ENCODE data around the gene KCNQ5. TPM values are rescaled to one million over a fixed set of nuclear protein-coding genes. Genes with fewer than 3 reads are reported as not detected.

Gene KCNQ5
- total RNA-seq, 1 experiment from 2014 or later, result 2.0 TPM

- CTCF ChIA-PET, result interaction anchor here (1.4 kb wide), 1 partner anchor 458 kb away, joined by 3 read pairs; no protein-coding TSS in a partner anchor
- TF ChIP-seq ATF6 (CRISPR knock-in tag; IDR thresholded peaks at IDR 0.05), result no peak
- TF ChIP-seq USF2 (CRISPR knock-in tag; IDR thresholded peaks at IDR 0.05), result no peak
- no peak for TF ChIP-seq HMGXB4 (CRISPR knock-in tag; IDR thresholded peaks at IDR 0.05)
- no peak for TF ChIP-seq ZNF232 (CRISPR knock-in tag; IDR thresholded peaks at IDR 0.05)
- no peak for TF ChIP-seq ZMAT4 (CRISPR knock-in tag; IDR thresholded peaks at IDR 0.05)
Observed at GRCh38 chr6:72676995-72677394, 55.1 kb downstream of the KCNQ5 start.

GRCh38 chr6:72677740-72678139 lies 55.9 kb downstream of the KCNQ5 start:
- Mint-ChIP-seq H3K4me3 (no peak overlapping the region), H3K9me3 (no peaks in the 10 kb centered on the region), H3K4me1 (no peaks in the 10 kb centered on the region), H3K27me3 (ENCODE audit: low read depth) (no peaks in the 10 kb centered on the region), H3K36me3 (no peaks in the 10 kb centered on the region), H3K27ac (no peak overlapping the region)
- TF ChIP-seq CREB1 (CRISPR knock-in tag; IDR thresholded peaks at IDR 0.05), result no peak
- no peak for TF ChIP-seq ZNF671 (CRISPR knock-in tag; IDR thresholded peaks at IDR 0.05)
- TF ChIP-seq ZNF219 (CRISPR knock-in tag; IDR thresholded peaks at IDR 0.05; ENCODE audit: borderline replicate concordance), result no peak
- no peak for TF ChIP-seq ZNF512 (CRISPR knock-in tag; IDR thresholded peaks at IDR 0.05; ENCODE audit: borderline replicate concordance)
- no peak for TF ChIP-seq GABPB1 (CRISPR knock-in tag; IDR thresholded peaks at IDR 0.05)
- POLR2A ChIA-PET, result no interaction called here
- ATAC-seq, result no peak
- DNase-seq (ENCODE audit: low spot score), result no peak
- CTCF ChIA-PET, result no interaction called here

More at GRCh38 chr6:72676995-72677394, 55.1 kb downstream of the KCNQ5 start:
- H3K27ac Mint-ChIP-seq, result no peak overlapping the region
- DNase-seq (ENCODE audit: low spot score) (no peak), ATAC-seq (no peak)
- H3K4me1 Mint-ChIP-seq, result no peaks in the 10 kb centered on the region
- H3K36me3 Mint-ChIP-seq, result no peaks in the 10 kb centered on the region
- no peaks in the 10 kb centered on the region for H3K9me3 Mint-ChIP-seq
- H3K27me3 Mint-ChIP-seq (ENCODE audit: low read depth), result no peaks in the 10 kb centered on the region
- POLR2A ChIA-PET, result no interaction called here
- H3K4me3 Mint-ChIP-seq, result no peak overlapping the region

GRCh38 chr6:72683797-72684196 lies 61.9 kb downstream of the KCNQ5 start:
- Mint-ChIP-seq H3K27me3 (ENCODE audit: low read depth) (no peaks in the 10 kb centered on the region), H3K36me3 (no peaks in the 10 kb centered on the region), H3K9me3 (no peaks in the 10 kb centered on the region), H3K4me1 (no peaks in the 10 kb centered on the region), H3K27ac (no peak overlapping the region), H3K4me3 (no peak overlapping the region)
- ChIA-PET POLR2A (no interaction called here), CTCF (interaction anchor here (1.6 kb wide), 1 partner anchor 67 kb away, joined by 4 read pairs; no protein-coding TSS in a partner anchor)
- no peak for ATAC-seq
- no peak for DNase-seq (ENCODE audit: low spot score)
- TF ChIP-seq GTF2I (CRISPR knock-in tag; conservative IDR thresholded peaks at IDR 0.05), result no peak
- TF ChIP-seq ZNF121 (CRISPR knock-in tag; IDR thresholded peaks at IDR 0.05), result no peak
- no peak for TF ChIP-seq ZNF138 (CRISPR knock-in tag; conservative IDR thresholded peaks at IDR 0.05)
- no peak for TF ChIP-seq EMX1 (CRISPR knock-in tag; IDR thresholded peaks at IDR 0.05)
- TF ChIP-seq FOXP4 (CRISPR knock-in tag; IDR thresholded peaks at IDR 0.05), result no peak
- TF ChIP-seq ZNF232 (CRISPR knock-in tag; IDR thresholded peaks at IDR 0.05), result no peak
- no peak for TF ChIP-seq TEAD1 (CRISPR knock-in tag; IDR thresholded peaks at IDR 0.05)
- TF ChIP-seq ZNF396 (CRISPR knock-in tag; IDR thresholded peaks at IDR 0.05; ENCODE audit: borderline replicate concordance), result no peak
- no peak for TF ChIP-seq TP53 (CRISPR knock-in tag; IDR thresholded peaks at IDR 0.05)
- no peak for TF ChIP-seq FOXK1 (CRISPR knock-in tag; IDR thresholded peaks at IDR 0.05)
- no peak for TF ChIP-seq ZNF425 (CRISPR knock-in tag; conservative IDR thresholded peaks at IDR 0.05)

All from WTC11 (cell line).